ENCODE results near the gene CFH.
"Not testable (repeated sequence)": the region's sequence is repeated elsewhere in the genome, so short reads cannot be mapped to it uniquely, and the experiment has no call there.

CFH gene

DNA sequence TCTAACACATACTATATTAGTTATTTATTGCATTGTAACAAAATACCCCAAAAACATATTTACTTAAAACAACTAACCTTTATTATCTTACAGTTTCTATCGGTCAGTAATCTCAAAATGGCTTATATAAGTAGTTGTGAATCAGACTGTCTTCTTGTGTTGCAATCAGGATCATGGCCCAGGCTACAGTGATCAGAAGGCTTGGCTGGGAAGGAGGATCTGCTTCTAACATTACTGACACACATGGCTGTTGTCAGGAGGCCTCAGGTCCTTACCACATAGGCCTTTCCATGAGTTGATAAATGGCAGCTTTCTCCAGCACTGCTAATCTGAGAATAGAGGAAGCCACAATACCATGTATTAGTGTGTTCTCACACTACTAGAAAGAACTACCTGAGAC lies 33.7 kb downstream of the CFH start:
- no peaks in the 10 kb centered on the region for H3K27me3 Mint-ChIP-seq
- no peak overlapping the region for H3K4me3 Mint-ChIP-seq
- H3K9me3 Mint-ChIP-seq (ENCODE audit: low read depth), result no peaks in the 10 kb centered on the region
- no peaks in the 10 kb centered on the region for H3K4me1 Mint-ChIP-seq (ENCODE audit: low read depth)
- H3K36me3 Mint-ChIP-seq, result no peaks in the 10 kb centered on the region
- H3K27ac Mint-ChIP-seq, result no peak overlapping the region

GRCh38 chr1:196689001-196689400 lies 37.2 kb downstream of the CFH start:
- Mint-ChIP-seq H3K27ac (no peak overlapping the region), H3K27me3 (no peaks in the 10 kb centered on the region), H3K4me1 (ENCODE audit: low read depth) (no peaks in the 10 kb centered on the region), H3K4me3 (no peak overlapping the region), H3K9me3 (ENCODE audit: low read depth) (no peaks in the 10 kb centered on the region), H3K36me3 (no peaks in the 10 kb centered on the region)

DNA sequence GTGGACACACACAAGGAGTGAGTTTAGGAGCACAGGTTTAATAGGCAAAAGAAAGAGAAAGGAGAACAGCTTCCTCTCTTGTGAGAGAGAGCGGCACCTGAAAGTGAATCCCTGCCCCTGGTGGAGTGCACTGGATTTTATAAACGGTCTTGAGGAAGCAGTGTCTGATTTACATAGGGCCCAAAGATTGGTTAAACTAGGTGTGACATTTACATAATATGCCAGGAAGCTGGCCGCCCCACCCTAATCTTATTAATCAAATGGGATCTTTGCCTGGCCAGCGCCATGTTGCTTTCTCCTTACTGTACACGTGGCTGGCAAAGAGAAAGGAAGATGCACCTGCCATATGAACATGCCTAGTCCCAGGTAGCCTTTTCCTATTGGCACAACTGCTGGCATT lies 38.7 kb downstream of the CFH start:
- H3K9me3 Mint-ChIP-seq (ENCODE audit: low read depth), result no peaks in the 10 kb centered on the region
- no peak overlapping the region for H3K4me3 Mint-ChIP-seq
- H3K4me1 Mint-ChIP-seq (ENCODE audit: low read depth), result no peaks in the 10 kb centered on the region
- H3K36me3 Mint-ChIP-seq, result no peaks in the 10 kb centered on the region
- no peaks in the 10 kb centered on the region for H3K27me3 Mint-ChIP-seq
- no peak overlapping the region for H3K27ac Mint-ChIP-seq

DNA sequence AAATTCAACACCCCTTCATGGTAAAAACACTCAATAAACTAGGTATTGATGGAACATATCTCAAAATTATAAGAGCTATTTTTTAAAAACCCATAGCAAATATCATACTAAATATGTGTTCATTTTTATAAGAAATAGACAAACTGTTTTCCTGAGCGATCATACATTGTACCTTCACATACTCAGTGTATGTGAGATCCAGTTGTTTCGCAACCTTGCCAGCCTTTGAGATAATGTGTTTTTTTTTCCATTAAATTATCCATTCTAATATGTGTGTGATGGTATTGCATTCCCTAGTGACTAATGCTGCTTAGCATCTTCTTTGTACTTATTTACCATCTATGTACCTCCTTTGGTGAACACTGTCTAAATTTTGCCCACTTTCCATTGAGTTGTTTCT lies 47.1 kb downstream of the CFH start:
- Mint-ChIP-seq H3K9me3 (ENCODE audit: low read depth) (peaks cover 8% of the 10 kb centered on the region), H3K27ac (no peak overlapping the region), H3K4me1 (ENCODE audit: low read depth) (no peaks in the 10 kb centered on the region), H3K27me3 (no peaks in the 10 kb centered on the region), H3K36me3 (no peaks in the 10 kb centered on the region), H3K4me3 (no peak overlapping the region)

GRCh38 chr1:196701144-196701543 lies 49.3 kb downstream of the CFH start:
- Mint-ChIP-seq H3K4me1 (ENCODE audit: low read depth) (no peaks in the 10 kb centered on the region), H3K36me3 (no peaks in the 10 kb centered on the region), H3K4me3 (no peak overlapping the region), H3K9me3 (ENCODE audit: low read depth) (peaks cover 4% of the 10 kb centered on the region), H3K27me3 (no peaks in the 10 kb centered on the region), H3K27ac (no peak overlapping the region)

- not testable (repeated sequence) for H3K36me3 Mint-ChIP-seq; H3K4me1 Mint-ChIP-seq (ENCODE audit: low read depth); H3K27me3 Mint-ChIP-seq; H3K4me3 Mint-ChIP-seq; H3K27ac Mint-ChIP-seq; H3K9me3 Mint-ChIP-seq (ENCODE audit: low read depth)
Measured at GRCh38 chr1:196709892-196710291, 58.0 kb downstream of the CFH start.

- H3K27ac Mint-ChIP-seq, result no peak overlapping the region
- H3K4me1 Mint-ChIP-seq (ENCODE audit: low read depth), result no peaks in the 10 kb centered on the region
- no peaks in the 10 kb centered on the region for H3K9me3 Mint-ChIP-seq (ENCODE audit: low read depth)
- no peaks in the 10 kb centered on the region for H3K27me3 Mint-ChIP-seq
- H3K4me3 Mint-ChIP-seq, result no peak overlapping the region
- no peaks in the 10 kb centered on the region for H3K36me3 Mint-ChIP-seq
Measured at GRCh38 chr1:196717868-196718267, 66.0 kb downstream of the CFH start.

- Mint-ChIP-seq H3K27me3 (no peaks in the 10 kb centered on the region), H3K4me1 (ENCODE audit: low read depth) (no peaks in the 10 kb centered on the region), H3K27ac (no peak overlapping the region), H3K9me3 (ENCODE audit: low read depth) (no peaks in the 10 kb centered on the region), H3K36me3 (no peaks in the 10 kb centered on the region), H3K4me3 (no peak overlapping the region)
Measured at GRCh38 chr1:196723325-196724185, 71.7 kb downstream of the CFH start.

DNA sequence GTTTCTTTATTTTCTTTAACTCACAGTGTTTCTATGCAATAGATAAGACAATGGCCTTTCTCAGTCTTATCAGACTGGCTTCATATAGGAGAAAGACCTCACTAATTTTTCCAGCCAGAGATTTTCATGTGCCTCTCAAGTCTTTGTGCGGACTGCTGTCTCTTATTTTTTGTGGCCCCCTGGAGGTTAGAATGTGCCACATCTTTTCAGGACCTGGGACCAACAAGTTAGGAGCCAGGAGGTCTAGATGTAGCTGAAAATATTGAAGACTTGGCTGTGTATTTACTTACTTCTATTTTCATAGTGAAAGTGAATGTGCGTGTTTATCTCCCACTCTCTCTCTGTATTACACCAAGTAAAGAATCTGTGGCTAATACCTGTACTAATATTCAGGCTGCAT lies 80.7 kb downstream of the CFH start:
- Mint-ChIP-seq H3K27ac (no peak overlapping the region), H3K27me3 (no peaks in the 10 kb centered on the region), H3K4me3 (no peak overlapping the region), H3K4me1 (ENCODE audit: low read depth) (no peaks in the 10 kb centered on the region), H3K36me3 (no peaks in the 10 kb centered on the region), H3K9me3 (ENCODE audit: low read depth) (peaks cover 16% of the 10 kb centered on the region)

- Mint-ChIP-seq H3K27me3 (no peaks in the 10 kb centered on the region), H3K4me1 (ENCODE audit: low read depth) (no peaks in the 10 kb centered on the region), H3K4me3 (no peak overlapping the region), H3K36me3 (no peaks in the 10 kb centered on the region), H3K9me3 (ENCODE audit: low read depth) (peaks cover 16% of the 10 kb centered on the region), H3K27ac (no peak overlapping the region)
Measured at GRCh38 chr1:196733091-196733970, 81.5 kb downstream of the CFH start.

GRCh38 chr1:196734006-196734405 lies 82.2 kb downstream of the CFH start:
- Mint-ChIP-seq H3K27ac (no peak overlapping the region), H3K27me3 (no peaks in the 10 kb centered on the region), H3K4me3 (no peak overlapping the region)

DNA sequence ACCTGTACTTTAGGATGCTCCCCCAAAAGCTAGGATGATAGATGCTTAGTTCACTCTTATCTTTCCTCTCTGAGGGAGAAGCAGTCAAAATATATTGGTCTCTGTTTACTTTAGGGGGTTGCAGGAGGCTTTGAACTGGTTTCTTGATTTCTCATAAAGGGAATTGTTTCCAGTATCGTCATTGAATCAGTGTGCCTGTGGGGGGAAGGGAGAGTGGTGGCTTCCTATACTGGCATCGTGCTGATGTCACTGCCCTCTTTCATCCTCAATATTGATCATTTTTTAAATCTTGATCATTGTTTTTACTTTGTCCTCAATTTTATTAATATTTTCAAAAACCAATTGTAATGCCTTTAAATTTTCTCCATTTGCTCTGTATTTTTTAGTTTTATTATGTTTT lies 82.6 kb downstream of the CFH start:
- no peak overlapping the region for H3K4me3 Mint-ChIP-seq
- H3K9me3 Mint-ChIP-seq (ENCODE audit: low read depth), result peaks cover 19% of the 10 kb centered on the region
- H3K36me3 Mint-ChIP-seq, result no peaks in the 10 kb centered on the region
- H3K27me3 Mint-ChIP-seq, result no peaks in the 10 kb centered on the region
- H3K27ac Mint-ChIP-seq, result no peak overlapping the region
- H3K4me1 Mint-ChIP-seq (ENCODE audit: low read depth), result no peaks in the 10 kb centered on the region

More at GRCh38 chr1:196734006-196734405, 82.2 kb downstream of the CFH start:
- Mint-ChIP-seq H3K36me3 (no peaks in the 10 kb centered on the region), H3K4me1 (ENCODE audit: low read depth) (no peaks in the 10 kb centered on the region), H3K9me3 (ENCODE audit: low read depth) (peaks cover 16% of the 10 kb centered on the region)

GRCh38 chr1:196738730-196739129 lies 86.9 kb downstream of the CFH start:
- no peaks in the 10 kb centered on the region for H3K27me3 Mint-ChIP-seq
- H3K4me3 Mint-ChIP-seq, result no peak overlapping the region
- no peak overlapping the region for H3K27ac Mint-ChIP-seq
- no peaks in the 10 kb centered on the region for H3K36me3 Mint-ChIP-seq
- H3K9me3 Mint-ChIP-seq (ENCODE audit: low read depth), result peaks cover 10% of the 10 kb centered on the region
- H3K4me1 Mint-ChIP-seq (ENCODE audit: low read depth), result no peaks in the 10 kb centered on the region

DNA sequence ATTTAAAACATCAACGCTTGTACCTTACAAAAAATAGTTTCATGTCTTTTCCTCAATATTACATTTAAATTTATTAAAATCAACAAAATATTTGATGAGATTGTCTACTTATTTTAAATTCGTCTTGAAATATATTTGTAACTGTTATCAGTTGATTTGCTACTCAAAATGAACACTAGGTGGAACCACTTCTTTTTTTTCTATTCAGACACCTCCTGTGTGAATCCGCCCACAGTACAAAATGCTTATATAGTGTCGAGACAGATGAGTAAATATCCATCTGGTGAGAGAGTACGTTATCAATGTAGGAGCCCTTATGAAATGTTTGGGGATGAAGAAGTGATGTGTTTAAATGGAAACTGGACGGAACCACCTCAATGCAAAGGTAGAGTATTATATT lies 91.4 kb downstream of the CFH start:
- not testable (repeated sequence) for H3K27ac Mint-ChIP-seq; H3K9me3 Mint-ChIP-seq (ENCODE audit: low read depth); H3K27me3 Mint-ChIP-seq; H3K36me3 Mint-ChIP-seq; H3K4me1 Mint-ChIP-seq (ENCODE audit: low read depth); H3K4me3 Mint-ChIP-seq

DNA sequence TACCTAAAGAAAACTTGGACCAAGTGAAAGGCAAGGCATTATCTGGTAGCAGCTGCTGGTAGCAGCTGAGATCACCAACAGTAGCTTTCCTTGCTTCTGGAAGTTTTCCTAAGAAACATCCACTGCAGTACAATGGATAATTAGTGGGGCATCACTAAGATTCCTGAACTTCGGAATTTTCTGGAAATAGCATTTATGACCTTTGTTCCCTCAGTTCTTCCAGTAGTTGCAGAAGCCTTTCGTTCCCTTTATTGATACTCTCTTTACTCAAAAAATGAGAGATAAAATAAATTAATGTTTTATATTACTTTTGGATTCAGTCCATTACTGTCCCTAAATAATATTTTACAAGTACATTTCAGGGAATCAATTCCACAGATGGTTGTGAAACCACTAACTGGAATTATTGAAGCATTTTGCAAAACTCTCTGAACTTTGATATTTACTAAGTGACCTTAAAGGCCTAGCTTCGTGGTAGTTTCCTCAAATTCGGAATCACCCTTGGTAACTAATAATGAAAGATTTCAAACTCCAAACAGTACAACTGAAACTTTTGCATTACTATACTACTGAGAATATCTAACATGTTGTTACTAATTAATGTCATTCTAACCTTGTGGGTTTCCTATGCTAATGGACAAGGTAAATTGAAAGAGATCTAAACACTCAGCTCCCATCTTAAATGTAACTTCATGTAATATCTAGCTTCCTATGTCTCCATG lies 113.3 kb downstream of the CFH start:
- not testable (repeated sequence) for H3K27me3 Mint-ChIP-seq; H3K9me3 Mint-ChIP-seq (ENCODE audit: low read depth); H3K27ac Mint-ChIP-seq; H3K4me1 Mint-ChIP-seq (ENCODE audit: low read depth); H3K4me3 Mint-ChIP-seq; H3K36me3 Mint-ChIP-seq
